Activated CD8-positive, alpha-beta T cell treated with anti-CD3 and anti-CD28 coated beads for 36 hours (primary cell): ENCODE results near the gene CCL17. TPM values are rescaled to one million over a fixed set of nuclear protein-coding genes. Genes with fewer than 3 reads are reported as not detected.

Experiments used
- ATAC-seq: fragments of 200-7000 bp; cut with Tn5 transposase; one replicate; pipeline ENCODE4 v1.10.0; 2021; ENCODE audit warnings: mild to moderate bottlenecking, moderate library complexity
- CTCF ChIA-PET: fragments of 350-600 bp; sonication (Branson Sonifier 250); formaldehyde crosslinking; loops from one replicate; lab custom pipeline; 2021; ENCODE audit warnings: antibody characterized with exemption; lab: Charles Lee
- POLR2A ChIA-PET: fragments of 350-600 bp; sonication (Branson Sonifier 250); formaldehyde crosslinking; loops from one replicate; lab custom pipeline; 2021; ENCODE audit warnings: antibody characterized with exemption; lab: Charles Lee
- DNase-seq: peaks from one replicate; pipeline ENCODE4 v3.0.0-alpha.2; 2020
- H3K27ac Mint-ChIP-seq: one replicate; pipeline ENCODE4 v1.8.0; 2021; ENCODE audit warnings: mild to moderate bottlenecking, mixed read lengths
- H3K27me3 Mint-ChIP-seq: one replicate; pipeline ENCODE4 v1.8.0; 2021; ENCODE audit warnings: mixed read lengths
- H3K36me3 Mint-ChIP-seq: one replicate; pipeline ENCODE4 v1.8.0; 2021; ENCODE audit warnings: low read depth, mixed read lengths
- H3K4me1 Mint-ChIP-seq: one replicate; pipeline ENCODE4 v1.8.0; 2021; ENCODE audit warnings: low read depth, mixed read lengths
- H3K4me3 Mint-ChIP-seq: one replicate; pipeline ENCODE4 v1.8.0; 2021; ENCODE audit warnings: mild to moderate bottlenecking, moderate library complexity, mixed read lengths
- H3K9me3 Mint-ChIP-seq: one replicate; pipeline ENCODE4 v1.8.0; 2021; ENCODE audit warnings: mixed read lengths
- CTCF ChIP-seq: fragments of 200-600 bp; IDR thresholded peaks from one replicate; pipeline ENCODE4 v1.8.0; 2022; ENCODE audit warnings: antibody characterized with exemption, mild to moderate bottlenecking
- intact Hi-C: fragments of 100-400 bp; cut with micrococcal nuclease; formaldehyde crosslinking; loops from one replicate; pipeline ENCODE4 v1.10.0; 2022
- total RNA-seq, 2 experiments: library from RNA; stranded (reverse); gene quantifications; one replicate each; pipeline ENCODE4 v1.2.3, GENCODE V29; 2021

The CCL17 gene
- total RNA-seq, 2 experiments from 2014 or later, result 2.1 to 2.9 TPM

- peaks cover 47% of the 10 kb centered on the region for H3K4me1 Mint-ChIP-seq
- H3K4me3 Mint-ChIP-seq, result peak overlapping the region; percentile 94
- TF ChIP-seq CTCF, result no peak
- peak overlapping the region; percentile 91 for H3K27ac Mint-ChIP-seq
- DNase-seq (peak; percentile 37), ATAC-seq (peak; percentile 29)
- no peaks in the 10 kb centered on the region for H3K27me3 Mint-ChIP-seq
- H3K9me3 Mint-ChIP-seq, result peaks cover 1% of the 10 kb centered on the region
- intact Hi-C loops, result no loop called here
- peaks cover 29% of the 10 kb centered on the region for H3K36me3 Mint-ChIP-seq
- CTCF ChIA-PET, result interaction anchor here (0.8 to 4.9 kb wide), 11 partner anchors 8 to 202 kb away, joined by 3 to 40 read pairs (median 7); partner anchors contain the start of gene POLR2C
- POLR2A ChIA-PET, result interaction anchor here (0.6 to 3.2 kb wide), 19 partner anchors 8 to 451 kb away, joined by 3 to 20 read pairs (median 6); partner anchors contain the start of genes DOK4 and POLR2C
These were observed 42.1 kb downstream of the CCL17 start for GRCh38 chr16:57446531-57447185.

- POLR2A ChIA-PET, result interaction anchor here (1.1 to 3.2 kb wide), 18 partner anchors 9 to 167 kb away, joined by 3 to 20 read pairs (median 6); partner anchors contain the start of genes DOK4 and POLR2C
These were observed 42.8 kb downstream of the CCL17 start, which contains the start of the genes CIAPIN1 and COQ9 for GRCh38 chr16:57447186-57447962. Gene CIAPIN1, minus strand, starts transcription at chr16:57447385. Its CDS starts 6,457 bp downstream, at chr16:57440928. Gene COQ9, plus strand, starts transcription at chr16:57447479. Its CDS starts 27 bp downstream, at chr16:57447506.

GRCh38 chr16:57452021-57452420 lies 47.5 kb downstream of the CCL17 start:
- H3K9me3 Mint-ChIP-seq, result no peaks in the 10 kb centered on the region
- DNase-seq, result no peak
- no peak for ATAC-seq
- no peaks in the 10 kb centered on the region for H3K27me3 Mint-ChIP-seq
- H3K4me1 Mint-ChIP-seq, result peaks cover 19% of the 10 kb centered on the region
- ChIA-PET CTCF (interaction anchor here (1.1 kb wide), 1 partner anchor 10 kb away, joined by 10 read pairs; the partner anchor contains the start of gene POLR2C), POLR2A (interaction anchor here (1.1 kb wide), 1 partner anchor 10 kb away, joined by 3 read pairs; the partner anchor contains the start of gene POLR2C)
- intact Hi-C loops, result no loop called here
- no peak overlapping the region for H3K27ac Mint-ChIP-seq
- no peak for TF ChIP-seq CTCF
- H3K36me3 Mint-ChIP-seq, result peaks cover 26% of the 10 kb centered on the region
- no peak overlapping the region for H3K4me3 Mint-ChIP-seq

More at GRCh38 chr16:57447186-57447962, 42.8 kb downstream of the CCL17 start, which contains the start of the genes CIAPIN1 and COQ9:
- H3K27ac Mint-ChIP-seq, result peak within 1 kb of the TSS; percentile 91
- H3K36me3 Mint-ChIP-seq, result peaks cover 28% of the 10 kb centered on the region
- peak; percentile 99 for ATAC-seq
- H3K27me3 Mint-ChIP-seq, result no peaks in the 10 kb centered on the region
- H3K4me3 Mint-ChIP-seq, result peak within 1 kb of the TSS; percentile 94
- peaks cover 47% of the 10 kb centered on the region for H3K4me1 Mint-ChIP-seq
- peak; percentile 95 for DNase-seq
- intact Hi-C loops, result no loop called here
- no peaks in the 10 kb centered on the region for H3K9me3 Mint-ChIP-seq
- no peak for TF ChIP-seq CTCF
- CTCF ChIA-PET, result interaction anchor here (0.8 to 4.9 kb wide), 11 partner anchors 9 to 201 kb away, joined by 3 to 40 read pairs (median 7); partner anchors contain the start of gene POLR2C

GRCh38 chr16:57462209-57462977 lies 57.8 kb downstream of the CCL17 start, which contains the start of gene POLR2C:
Gene POLR2C, plus strand, starts transcription at chr16:57462679. Its CDS starts 46 bp downstream, at chr16:57462725.
- no peaks in the 10 kb centered on the region for H3K27me3 Mint-ChIP-seq
- TF ChIP-seq CTCF, result peak; percentile 99
- no peaks in the 10 kb centered on the region for H3K9me3 Mint-ChIP-seq
- H3K27ac Mint-ChIP-seq, result peak within 1 kb of the TSS; percentile 100
- peak; percentile 98 for ATAC-seq
- peak within 1 kb of the TSS; percentile 99 for H3K4me3 Mint-ChIP-seq
- H3K36me3 Mint-ChIP-seq, result peaks cover 32% of the 10 kb centered on the region
- intact Hi-C loops, result no loop called here
- ChIA-PET CTCF (interaction anchor here (0.6 to 6.9 kb wide), 24 partner anchors 9 to 348 kb away, joined by 3 to 55 read pairs (median 6); partner anchors contain the start of genes CIAPIN1, COQ9 and DOK4), POLR2A (interaction anchor here (0.7 to 6.1 kb wide), 23 partner anchors 11 to 329 kb away, joined by 3 to 47 read pairs (median 5); partner anchors contain the start of genes CIAPIN1, COQ9 and DOK4)
- DNase-seq, result peak; percentile 95
- peaks cover 25% of the 10 kb centered on the region for H3K4me1 Mint-ChIP-seq
